Osteoblast (primary cell): ENCODE measurements around the gene TTC7B. TPM values are rescaled to one million over a fixed set of nuclear protein-coding genes. Genes with fewer than 3 reads are reported as not detected.

Experiments used
- DNase-seq: peaks from one replicate; pipeline ENCODE4 v3.0.0; 2011; ENCODE audit warnings: low spot score, mixed read lengths; ENCODE audit not compliant: insufficient read length; ENCODE audit errors: missing footprints
- H2AFZ ChIP-seq: 2 replicates; pipeline ENCODE4 v1.6.0; 2011; ENCODE audit warnings: mild to moderate bottlenecking, low read length
- H3K27ac ChIP-seq: 2 replicates; pipeline ENCODE4 v1.5.1; 2011; ENCODE audit warnings: mild to moderate bottlenecking, low read depth, low read length, moderate library complexity
- H3K27me3 ChIP-seq: 2 replicates; pipeline ENCODE4 v1.6.0; 2012; ENCODE audit warnings: mild to moderate bottlenecking, control low read depth, inconsistent platforms, low read length, moderate library complexity; ENCODE audit not compliant: insufficient read depth
- H3K36me3 ChIP-seq: 2 replicates; pipeline ENCODE4 v1.5.1; 2011; ENCODE audit warnings: mild to moderate bottlenecking, low read length, control low read depth, moderate library complexity; ENCODE audit not compliant: insufficient read depth
- H3K4me1 ChIP-seq: 2 replicates; pipeline ENCODE4 v1.5.1; 2011; ENCODE audit warnings: mild to moderate bottlenecking, low read length, control low read depth, moderate library complexity; ENCODE audit not compliant: insufficient read depth
- H3K4me2 ChIP-seq: 2 replicates; pipeline ENCODE4 v1.6.0; 2011; ENCODE audit warnings: mild to moderate bottlenecking, low read length; ENCODE audit not compliant: insufficient read depth
- H3K4me3 ChIP-seq: fragments of 200-600 bp; sonication (generic); 3 replicates; pipeline ENCODE4 v1.5.1; 2012; ENCODE audit warnings: mild to moderate bottlenecking, low read length, inconsistent platforms; ENCODE audit not compliant: insufficient read depth
- H3K79me2 ChIP-seq: 2 replicates; pipeline ENCODE4 v1.6.0; 2012; ENCODE audit warnings: mild to moderate bottlenecking, low read length, control low read depth, inconsistent platforms; ENCODE audit not compliant: insufficient read depth
- H3K9me3 ChIP-seq: 2 replicates; pipeline ENCODE4 v1.5.1; 2011; ENCODE audit warnings: low read depth, low read length, control low read depth
- H4K20me1 ChIP-seq: 2 replicates; pipeline ENCODE4 v1.6.0; 2012; ENCODE audit warnings: mild to moderate bottlenecking, low read length, control low read depth; ENCODE audit not compliant: insufficient read depth
- CTCF ChIP-seq: IDR thresholded peaks from 2 replicates; pipeline ENCODE4 v1.5.1; 2011; ENCODE audit warnings: mild to moderate bottlenecking, low read depth, low read length, moderate library complexity; ENCODE audit errors: extremely low read depth
- total RNA-seq: library from RNA; depleted of rRNA; stranded (reverse); fragments of >200 nt; gene quantifications from 2 replicates; pipeline ENCODE4 v1.2.3, GENCODE V29; 2012

TTC7B gene
- total RNA-seq, 1 donor = 14.5 TPM

- Histone ChIP-seq H3K79me2 (no peaks in the 10 kb centered on the region), H3K4me2 (no peak overlapping the region), H3K4me1 (peaks cover 10% of the 10 kb centered on the region), H3K4me3 (no peak overlapping the region), H3K27ac (no peak overlapping the region), H3K36me3 (no peaks in the 10 kb centered on the region), H2AFZ (no peak overlapping the region), H4K20me1 (no peaks in the 10 kb centered on the region), H3K9me3 (no peaks in the 10 kb centered on the region), H3K27me3 (no peaks in the 10 kb centered on the region)
- TF ChIP-seq CTCF = no peak
- no peak for DNase-seq
These were observed 195.0 kb downstream of the TTC7B start for GRCh38 chr14:90621201-90621600.

- DNase-seq = no peak
- Histone ChIP-seq H3K27me3 (no peaks in the 10 kb centered on the region), H4K20me1 (no peaks in the 10 kb centered on the region), H3K4me2 (no peak overlapping the region), H3K79me2 (no peaks in the 10 kb centered on the region), H3K9me3 (no peaks in the 10 kb centered on the region), H3K27ac (no peak overlapping the region), H2AFZ (no peak overlapping the region), H3K36me3 (no peaks in the 10 kb centered on the region), H3K4me1 (peaks cover 10% of the 10 kb centered on the region), H3K4me3 (no peak overlapping the region)
- no peak for TF ChIP-seq CTCF
These were observed 195.6 kb downstream of the TTC7B start for GRCh38 chr14:90620568-90621077.

DNA sequence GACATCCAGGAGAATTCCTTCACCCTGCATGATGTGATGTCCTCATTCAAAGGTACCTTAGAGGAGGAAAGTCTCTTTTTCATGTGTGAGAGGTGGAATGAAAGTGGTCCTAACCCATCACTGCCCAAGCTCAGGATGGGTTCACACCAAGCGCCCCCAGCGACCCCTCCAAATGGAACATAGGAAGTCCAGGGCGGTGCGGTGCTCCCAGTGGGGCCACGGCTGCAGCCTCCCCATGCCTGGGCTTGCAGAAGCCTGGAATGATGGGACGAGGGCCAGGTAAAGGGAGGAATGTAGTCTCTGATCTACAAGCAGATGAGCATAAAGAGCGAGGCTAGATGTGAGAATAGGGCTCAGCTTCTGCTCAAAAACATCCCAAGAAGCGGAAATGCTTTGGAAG lies 196.3 kb downstream of the TTC7B start:
- no peaks in the 10 kb centered on the region for H3K9me3 ChIP-seq
- no peaks in the 10 kb centered on the region for H3K79me2 ChIP-seq
- H3K4me2 ChIP-seq = no peak overlapping the region
- DNase-seq = no peak
- no peaks in the 10 kb centered on the region for H3K27me3 ChIP-seq
- no peak overlapping the region for H3K4me3 ChIP-seq
- no peak overlapping the region for H3K27ac ChIP-seq
- no peak for TF ChIP-seq CTCF
- H2AFZ ChIP-seq = no peak overlapping the region
- peaks cover 9% of the 10 kb centered on the region for H3K4me1 ChIP-seq
- no peaks in the 10 kb centered on the region for H3K36me3 ChIP-seq
- no peaks in the 10 kb centered on the region for H4K20me1 ChIP-seq

GRCh38 chr14:90617961-90618360 lies 198.3 kb downstream of the TTC7B start:
- no peaks in the 10 kb centered on the region for H3K27me3 ChIP-seq
- no peak for DNase-seq
- no peaks in the 10 kb centered on the region for H3K9me3 ChIP-seq
- H3K79me2 ChIP-seq = no peaks in the 10 kb centered on the region
- no peak overlapping the region for H2AFZ ChIP-seq
- TF ChIP-seq CTCF = no peak
- no peak overlapping the region for H3K4me2 ChIP-seq
- no peaks in the 10 kb centered on the region for H3K36me3 ChIP-seq
- H4K20me1 ChIP-seq = no peaks in the 10 kb centered on the region
- no peak overlapping the region for H3K4me3 ChIP-seq
- H3K27ac ChIP-seq = no peak overlapping the region
- H3K4me1 ChIP-seq = no peaks in the 10 kb centered on the region
